Trophoblast cell (in vitro differentiated cells and primary cell): Measurements from ENCODE around the gene PPIF.
A peak's percentile ranks its signal among the peaks of the same experiment; 100 is the strongest.

Experiments
- DNase-seq, 2 donors: peaks; one replicate each; pipeline ENCODE4 v3.0.0-alpha.2; 2016
- H2AFZ ChIP-seq: 2 replicates; pipeline ENCODE4 v1.6.1; 2013; ENCODE audit warnings: low read length, moderate library complexity, mild to moderate bottlenecking; ENCODE audit not compliant: insufficient read depth, poor library complexity
- H2AK5ac ChIP-seq: 2 replicates; pipeline ENCODE4 v1.6.1; 2013; ENCODE audit warnings: mild to moderate bottlenecking, low read length
- H2BK120ac ChIP-seq: 2 replicates; pipeline ENCODE4 v1.6.1; 2013; ENCODE audit warnings: low read length, mild to moderate bottlenecking, moderate library complexity; ENCODE audit not compliant: insufficient read depth, poor library complexity
- H2BK12ac ChIP-seq: 2 replicates; pipeline ENCODE4 v1.6.1; 2013; ENCODE audit warnings: mild to moderate bottlenecking, low read length, moderate library complexity
- H2BK5ac ChIP-seq: 2 replicates; pipeline ENCODE4 v1.6.1; 2013; ENCODE audit warnings: low read length, low read depth, moderate library complexity, mild to moderate bottlenecking; ENCODE audit not compliant: poor library complexity
- H3K14ac ChIP-seq: 2 replicates; pipeline ENCODE4 v1.6.1; 2013; ENCODE audit warnings: mild to moderate bottlenecking, low read length
- H3K18ac ChIP-seq: 2 replicates; pipeline ENCODE4 v1.6.1; 2013; ENCODE audit warnings: mild to moderate bottlenecking, low read length
- H3K23ac ChIP-seq: 2 replicates; pipeline ENCODE4 v1.6.1; 2013; ENCODE audit warnings: low read length
- H3K27ac ChIP-seq: 2 replicates; pipeline ENCODE4 v1.5.1; 2013; ENCODE audit warnings: low read depth, mild to moderate bottlenecking, inconsistent platforms, low read length, moderate library complexity
- H3K27me3 ChIP-seq: 2 replicates; pipeline ENCODE4 v1.6.1; 2013; ENCODE audit warnings: inconsistent platforms, mild to moderate bottlenecking, low read length, moderate library complexity; ENCODE audit not compliant: insufficient read depth
- H3K36me3 ChIP-seq, 2 experiments: 1 replicate in 1 of 2; 2 replicates in 1 of 2; pipeline ENCODE4 v1.6.1; 2013; ENCODE audit warnings: low read length in 2 of 2, mild to moderate bottlenecking in 2 of 2, moderate library complexity in 1 of 2; ENCODE audit not compliant: insufficient read depth in 2 of 2, control insufficient read depth in 1 of 2
- H3K4ac ChIP-seq: 2 replicates; pipeline ENCODE4 v1.6.1; 2013; ENCODE audit warnings: low read depth, mild to moderate bottlenecking, low read length, moderate library complexity
- H3K4me1 ChIP-seq, 2 experiments: 1 replicate in 1 of 2; 2 replicates in 1 of 2; pipeline ENCODE4 v1.6.1; 2013; ENCODE audit warnings: low read length in 2 of 2, mild to moderate bottlenecking in 2 of 2, moderate library complexity in 1 of 2; ENCODE audit not compliant: insufficient read depth in 2 of 2, control insufficient read depth in 1 of 2
- H3K4me2 ChIP-seq: 2 replicates; pipeline ENCODE4 v1.6.1; 2013; ENCODE audit warnings: inconsistent platforms, mild to moderate bottlenecking, low read length, moderate library complexity
- H3K4me3 ChIP-seq: 2 replicates; pipeline ENCODE4 v1.5.1; 2013; ENCODE audit warnings: mild to moderate bottlenecking, low read depth, low read length, inconsistent platforms
- H3K79me1 ChIP-seq: one replicate; pipeline ENCODE4 v1.6.1; 2013; ENCODE audit warnings: low read length
- H3K79me2 ChIP-seq: 2 replicates; pipeline ENCODE4 v1.6.1; 2013; ENCODE audit warnings: low read length, mild to moderate bottlenecking; ENCODE audit not compliant: control insufficient read depth, insufficient read depth, poor library complexity
- H3K9ac ChIP-seq: 2 replicates; pipeline ENCODE4 v1.6.1; 2013; ENCODE audit warnings: mild to moderate bottlenecking, low read length
- H3K9me3 ChIP-seq: 2 replicates; pipeline ENCODE4 v1.6.1; 2013; ENCODE audit warnings: low read depth, mild to moderate bottlenecking, control low read depth, inconsistent platforms, low read length; ENCODE audit not compliant: insufficient read depth
- H4K12ac ChIP-seq: 2 replicates; pipeline ENCODE4 v1.6.1; 2013; ENCODE audit warnings: low read depth, mild to moderate bottlenecking, low read length, moderate library complexity
- H4K8ac ChIP-seq: 2 replicates; pipeline ENCODE4 v1.6.1; 2013; ENCODE audit warnings: low read depth, mild to moderate bottlenecking, low read length, moderate library complexity
- H4K91ac ChIP-seq: one replicate; pipeline ENCODE4 v1.6.1; 2013; ENCODE audit warnings: low read depth, mild to moderate bottlenecking, low read length, moderate library complexity
- WGBS: extraction: QIAGEN DNeasy Blood & Tissue Kit; methylation state at CpG from one replicate; pipeline ENCODE4 v1.1.7; 2013; ENCODE audit warnings: missing lambda C conversion rate; ENCODE audit not compliant: insufficient read length, insufficient coverage; ENCODE audit errors: extremely low coverage; 5-methylcytosine and 5-hydroxymethylcytosine counted together

The PPIF gene

GRCh38 chr10:79396520-79396919, 49.3 kb downstream of the PPIF start:
- no peak overlapping the region for H3K4me2 ChIP-seq
- no peak overlapping the region for H3K4ac ChIP-seq
- no peaks in the 10 kb centered on the region for H3K36me3 ChIP-seq
- no peak overlapping the region for H3K27ac ChIP-seq
- H3K27me3 ChIP-seq = no peaks in the 10 kb centered on the region
- no peak overlapping the region for H2BK12ac ChIP-seq
- H3K79me2 ChIP-seq = no peaks in the 10 kb centered on the region
- peaks cover 2% of the 10 kb centered on the region for H3K9me3 ChIP-seq
- no CpG with 5 or more reads among the region's 5 CpGs for WGBS
- H2AK5ac ChIP-seq = no peak overlapping the region
- H2BK120ac ChIP-seq = no peak overlapping the region
- DNase-seq = no peak
- no peak overlapping the region for H3K14ac ChIP-seq
- no peak overlapping the region for H2AFZ ChIP-seq
- H3K4me3 ChIP-seq = no peak overlapping the region
- peaks cover 29 to 31% of the 10 kb centered on the region in 2 experiments for H3K4me1 ChIP-seq
- H3K9ac ChIP-seq = no peak overlapping the region
- H3K79me1 ChIP-seq = peaks cover 6% of the 10 kb centered on the region
- no peak overlapping the region for H4K91ac ChIP-seq
- H4K12ac ChIP-seq = no peak overlapping the region
- H3K18ac ChIP-seq = no peak overlapping the region
- no peak overlapping the region for H4K8ac ChIP-seq
- no peak overlapping the region for H3K23ac ChIP-seq
- no peak overlapping the region for H2BK5ac ChIP-seq

- H4K91ac ChIP-seq = no peak overlapping the region
- H2BK120ac ChIP-seq = no peak overlapping the region
- no peak overlapping the region for H3K23ac ChIP-seq
- H3K4me3 ChIP-seq = no peak overlapping the region
- no peak overlapping the region for H2BK12ac ChIP-seq
- H2AFZ ChIP-seq = no peak overlapping the region
- no peak overlapping the region for H3K27ac ChIP-seq
- no peak overlapping the region for H3K4ac ChIP-seq
- no peaks in the 10 kb centered on the region for H3K27me3 ChIP-seq
- peaks cover 30 to 31% of the 10 kb centered on the region in 2 experiments for H3K4me1 ChIP-seq
- H3K4me2 ChIP-seq = no peak overlapping the region
- H3K9ac ChIP-seq = no peak overlapping the region
- H3K18ac ChIP-seq = no peak overlapping the region
- H3K9me3 ChIP-seq = peaks cover 2% of the 10 kb centered on the region
- no peak overlapping the region for H4K8ac ChIP-seq
- H3K79me1 ChIP-seq = peaks cover 5% of the 10 kb centered on the region
- no peaks in the 10 kb centered on the region for H3K36me3 ChIP-seq
- WGBS = no CpG with 5 or more reads among the region's 6 CpGs
- no peak overlapping the region for H2AK5ac ChIP-seq
- no peaks in the 10 kb centered on the region for H3K79me2 ChIP-seq
- no peak overlapping the region for H4K12ac ChIP-seq
- no peak overlapping the region for H2BK5ac ChIP-seq
- DNase-seq = no peak
- H3K14ac ChIP-seq = no peak overlapping the region
Measured at GRCh38 chr10:79397051-79397450, 49.8 kb downstream of the PPIF start.

DNA sequence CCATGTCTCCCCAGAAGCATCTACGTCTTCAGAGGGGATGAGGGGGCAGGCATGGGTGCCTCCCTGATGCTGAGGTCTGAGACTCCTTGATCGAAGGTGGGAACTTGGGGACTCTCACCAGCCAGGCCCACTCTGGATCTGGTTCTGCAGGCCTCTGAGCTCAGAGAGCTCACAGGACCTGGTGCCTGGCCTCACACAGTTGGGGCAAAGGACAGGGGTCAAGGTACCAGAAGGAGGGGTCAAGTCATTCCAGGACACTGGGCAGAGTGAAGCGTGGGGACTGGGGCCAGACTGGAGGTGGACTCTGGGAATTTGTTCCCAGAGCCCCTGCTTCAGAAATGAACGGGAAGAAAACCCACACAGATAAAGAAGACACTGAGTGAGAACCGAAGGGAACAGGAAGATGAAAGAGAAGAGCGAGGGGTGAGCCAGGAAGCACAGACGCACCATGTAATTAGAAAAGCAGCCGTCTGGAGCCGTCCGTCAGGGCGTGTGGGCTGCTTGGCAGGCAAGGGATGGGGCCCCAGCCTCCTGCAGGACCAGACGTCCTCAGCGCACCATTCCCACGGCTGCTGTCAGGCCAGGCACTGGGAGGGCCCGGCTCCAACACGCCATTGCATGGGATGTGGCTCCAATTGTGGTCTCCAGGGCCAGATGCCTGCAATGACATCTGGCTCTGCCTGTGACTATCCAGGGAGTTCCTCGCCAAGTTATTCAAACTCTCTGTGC, 50.5 kb downstream of the PPIF start:
- peaks cover 30 to 31% of the 10 kb centered on the region in 2 experiments for H3K4me1 ChIP-seq
- WGBS = no CpG with 5 or more reads among the region's 17 CpGs

DNA sequence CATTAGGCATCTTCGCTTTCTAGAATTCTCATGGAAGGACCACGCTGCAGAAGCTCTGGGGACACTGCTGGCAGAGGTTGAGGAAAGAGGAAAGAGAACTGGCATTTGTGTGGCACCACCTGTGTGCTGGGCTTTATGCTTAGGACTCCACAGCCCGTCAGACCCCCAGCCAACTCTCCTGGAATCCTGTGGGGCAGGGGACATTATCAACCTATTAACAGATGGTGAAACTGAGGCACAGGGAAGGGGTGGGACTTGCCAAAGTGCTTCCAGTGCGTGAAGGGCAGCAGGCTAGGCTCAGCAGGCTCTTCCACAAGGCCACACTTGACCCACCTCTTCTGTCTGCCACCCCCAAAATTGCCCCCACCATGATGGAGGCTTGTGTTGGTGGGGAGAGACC, 51.4 kb downstream of the PPIF start:
- WGBS = no CpG with 5 or more reads among the region's 4 CpGs
- H2AK5ac ChIP-seq = no peak overlapping the region
- no peak overlapping the region for H3K4me2 ChIP-seq
- peaks cover 2% of the 10 kb centered on the region for H3K9me3 ChIP-seq
- H3K18ac ChIP-seq = no peak overlapping the region
- no peak overlapping the region for H3K14ac ChIP-seq
- no peak overlapping the region for H2BK5ac ChIP-seq
- no peak overlapping the region for H2BK120ac ChIP-seq
- no peak overlapping the region for H3K23ac ChIP-seq
- no peak overlapping the region for H3K27ac ChIP-seq
- no peaks in the 10 kb centered on the region for H3K36me3 ChIP-seq
- peaks cover 5% of the 10 kb centered on the region for H3K79me1 ChIP-seq
- H3K27me3 ChIP-seq = no peaks in the 10 kb centered on the region
- H3K4me3 ChIP-seq = no peak overlapping the region
- peak overlapping the region; percentile 37 for H4K91ac ChIP-seq
- H3K79me2 ChIP-seq = no peaks in the 10 kb centered on the region
- DNase-seq = no peak
- peak overlapping the region; percentile 51 for H2BK12ac ChIP-seq
- no peak overlapping the region for H3K9ac ChIP-seq
- no peak overlapping the region for H4K8ac ChIP-seq
- no peak overlapping the region for H3K4ac ChIP-seq
- no peak overlapping the region for H4K12ac ChIP-seq
- H2AFZ ChIP-seq = no peak overlapping the region
- H3K4me1 ChIP-seq = peaks cover 35 to 40% of the 10 kb centered on the region in 2 experiments

More for the DNA sequence above, 50.5 kb downstream of the PPIF start:
- Histone ChIP-seq H3K79me1 (peaks cover 5% of the 10 kb centered on the region), H3K23ac (no peak overlapping the region), H2AK5ac (no peak overlapping the region), H4K8ac (no peak overlapping the region), H3K9me3 (peaks cover 2% of the 10 kb centered on the region), H3K4ac (no peak overlapping the region), H3K4me3 (no peak overlapping the region), H2BK5ac (no peak overlapping the region), H3K4me2 (no peak overlapping the region), H2BK12ac (peak overlapping the region; percentile 4), H4K91ac (peak overlapping the region; percentile 7), H3K18ac (peak overlapping the region; percentile 12), H3K9ac (no peak overlapping the region), H3K27me3 (no peaks in the 10 kb centered on the region), H3K79me2 (no peaks in the 10 kb centered on the region), H3K36me3 (no peaks in the 10 kb centered on the region), H2AFZ (no peak overlapping the region), H2BK120ac (no peak overlapping the region), H3K14ac (no peak overlapping the region), H4K12ac (no peak overlapping the region), H3K27ac (peak overlapping the region; percentile 21)
- DNase-seq = no peak
